Smooth muscle cell (in vitro differentiated cells): ENCODE measurements around the gene PPP2R2B. TPM values are rescaled to one million over a fixed set of nuclear protein-coding genes. Genes with fewer than 3 reads are reported as not detected.

Source experiments
- DNase-seq: peaks from one replicate; lab custom pipeline; 2025; ENCODE audit not compliant: unreplicated experiment; lab: John Stamatoyannopoulos, UW
- H2AFZ ChIP-seq: fragments of 200-600 bp; sonication (generic); 2 replicates; pipeline ENCODE4 v1.6.0; 2016; ENCODE audit warnings: antibody characterized with exemption, low read depth, mild to moderate bottlenecking
- H3F3A ChIP-seq: fragments of 200-600 bp; sonication (generic); 2 replicates; pipeline ENCODE4 v1.6.0; 2017; ENCODE audit warnings: antibody characterized with exemption, low read depth
- H3K27ac ChIP-seq: fragments of 200-600 bp; sonication (generic); 2 replicates; pipeline ENCODE4 v1.5.1; 2016; ENCODE audit warnings: low read depth, mild to moderate bottlenecking
- H3K27me3 ChIP-seq: fragments of 200-600 bp; sonication (generic); 2 replicates; pipeline ENCODE4 v1.6.1; 2016; ENCODE audit warnings: low read depth, mild to moderate bottlenecking
- H3K36me3 ChIP-seq: fragments of 200-600 bp; sonication (generic); 2 replicates; pipeline ENCODE4 v1.5.1; 2016; ENCODE audit warnings: low read depth
- H3K4me1 ChIP-seq: fragments of 200-600 bp; sonication (generic); 2 replicates; pipeline ENCODE4 v1.5.1; 2016; ENCODE audit warnings: low read depth
- H3K4me2 ChIP-seq: fragments of 200-600 bp; sonication (generic); 2 replicates; pipeline ENCODE4 v1.6.0; 2016; ENCODE audit warnings: mild to moderate bottlenecking
- H3K4me3 ChIP-seq: fragments of 200-600 bp; sonication (generic); 2 replicates; pipeline ENCODE4 v1.5.1; 2016; ENCODE audit warnings: mild to moderate bottlenecking
- H3K79me2 ChIP-seq: fragments of 200-600 bp; sonication (generic); 2 replicates; pipeline ENCODE4 v1.6.0; 2016; ENCODE audit warnings: low read depth, mild to moderate bottlenecking
- H3K9ac ChIP-seq: fragments of 200-600 bp; sonication (generic); 2 replicates; pipeline ENCODE4 v1.6.0; 2016; ENCODE audit warnings: low read depth
- H3K9me3 ChIP-seq: fragments of 200-600 bp; sonication (generic); replicated peaks from 2 replicates; pipeline ENCODE4 v1.5.1; 2016; ENCODE audit warnings: low read depth
- H4K20me1 ChIP-seq: fragments of 200-600 bp; sonication (generic); 2 replicates; pipeline ENCODE4 v1.6.0; 2016; ENCODE audit warnings: low read depth
- CTCF ChIP-seq: fragments of 200-600 bp; sonication (generic); IDR thresholded peaks from 2 replicates; pipeline ENCODE4 v1.5.1; 2017; ENCODE audit warnings: borderline replicate concordance, mild to moderate bottlenecking, antibody characterized with exemption; ENCODE audit not compliant: insufficient read depth, poor library complexity, severe bottlenecking
- WGBS: methylation state at CpG from one replicate; pipeline ENCODE4 v1.1.7; 2016; ENCODE audit warnings: low lambda C conversion rate; 5-methylcytosine and 5-hydroxymethylcytosine counted together
- polyA plus RNA-seq: library from polyadenylated mRNA; unstranded; fragments of >200 nt; fragmentation: Nextera tagmentation; extraction: Ambion mirVana; gene quantifications from 2 replicates; pipeline ENCODE4 v1.2.1, GENCODE V29; 2016
- total RNA-seq: library from RNA; depleted of rRNA; stranded (reverse); fragments of >200 nt; gene quantifications from 2 replicates; pipeline ENCODE4 v1.2.3, GENCODE V29; 2014

Gene PPP2R2B
- total and polyA plus RNA-seq, 2 experiments from 2014 or later: 0.89 to 2.2 TPM

- Histone ChIP-seq H3K27ac (no peak overlapping the region), H3K79me2 (no peaks in the 10 kb centered on the region), H3K4me2 (no peak overlapping the region), H3F3A (no peaks in the 10 kb centered on the region), H4K20me1 (no peaks in the 10 kb centered on the region), H3K27me3 (no peaks in the 10 kb centered on the region), H3K4me3 (no peak overlapping the region), H2AFZ (no peak overlapping the region), H3K9ac (no peak overlapping the region), H3K9me3 (no peaks in the 10 kb centered on the region), H3K4me1 (no peaks in the 10 kb centered on the region), H3K36me3 (no peaks in the 10 kb centered on the region)
- WGBS: 87% methylated on average over 5 of the region's 5 CpGs
- DNase-seq: no peak
- no peak for TF ChIP-seq CTCF
Measured at GRCh38 chr5:146586752-146587151, 291.8 kb downstream of the PPP2R2B start.

GRCh38 chr5:146584750-146585149 lies 293.8 kb downstream of the PPP2R2B start:
- Histone ChIP-seq H3K4me1 (no peaks in the 10 kb centered on the region), H4K20me1 (no peaks in the 10 kb centered on the region), H3K79me2 (no peaks in the 10 kb centered on the region), H3K4me3 (no peak overlapping the region), H3K27ac (no peak overlapping the region), H3F3A (no peaks in the 10 kb centered on the region), H3K27me3 (no peaks in the 10 kb centered on the region), H3K9me3 (no peaks in the 10 kb centered on the region), H3K4me2 (no peak overlapping the region), H2AFZ (no peak overlapping the region), H3K36me3 (no peaks in the 10 kb centered on the region), H3K9ac (no peak overlapping the region)
- no peak for TF ChIP-seq CTCF
- WGBS: 89% methylated on average over 2 of the region's 2 CpGs
- DNase-seq: no peak

GRCh38 chr5:146582051-146582596 lies 296.4 kb downstream of the PPP2R2B start:
- Histone ChIP-seq H3K9ac (no peak overlapping the region), H2AFZ (no peak overlapping the region), H3K4me3 (no peak overlapping the region), H3K4me1 (no peaks in the 10 kb centered on the region), H3K27ac (no peak overlapping the region), H3K4me2 (no peak overlapping the region), H3K9me3 (no peaks in the 10 kb centered on the region), H3F3A (no peaks in the 10 kb centered on the region), H3K79me2 (no peaks in the 10 kb centered on the region), H3K27me3 (no peaks in the 10 kb centered on the region), H4K20me1 (no peaks in the 10 kb centered on the region), H3K36me3 (no peaks in the 10 kb centered on the region)
- no peak for DNase-seq
- no peak for TF ChIP-seq CTCF

GRCh38 chr5:146580237-146580636 lies 298.3 kb downstream of the PPP2R2B start:
- no peaks in the 10 kb centered on the region for H3K36me3 ChIP-seq
- H3K79me2 ChIP-seq: no peaks in the 10 kb centered on the region
- H3K27me3 ChIP-seq: no peaks in the 10 kb centered on the region
- 79% methylated on average over 3 of the region's 3 CpGs for WGBS
- no peaks in the 10 kb centered on the region for H4K20me1 ChIP-seq
- no peak overlapping the region for H3K9ac ChIP-seq
- no peak for TF ChIP-seq CTCF
- H3F3A ChIP-seq: no peaks in the 10 kb centered on the region
- no peak overlapping the region for H3K27ac ChIP-seq
- no peak for DNase-seq
- H3K4me1 ChIP-seq: no peaks in the 10 kb centered on the region
- H3K9me3 ChIP-seq: no peaks in the 10 kb centered on the region
- H2AFZ ChIP-seq: no peak overlapping the region
- H3K4me3 ChIP-seq: no peak overlapping the region
- no peak overlapping the region for H3K4me2 ChIP-seq
